GM21825 (cell line): ENCODE measurements around the gene QRFPR.
"Not testable (repeated sequence)": the region's sequence is repeated elsewhere in the genome, so short reads cannot be mapped to it uniquely, and the experiment has no call there.

Experiments
- ATAC-seq: cut with Tn5 transposase; IDR thresholded peaks from one replicate; pipeline ENCODE4 v1.9.1; 2021; ENCODE audit warnings: mild to moderate bottlenecking, moderate library complexity; ENCODE audit not compliant: unreplicated experiment

The QRFPR gene

GRCh38 chr4:121380776-121381462 lies at the start of gene QRFPR:
Gene QRFPR (minus strand): TSS chr4:121381018. CDS start chr4:121380647, 371 bp downstream.
- ATAC-seq: no peak

GRCh38 chr4:121428721-121429120 lies 47.9 kb upstream of the QRFPR start:
- ATAC-seq: no peak

- no peak for ATAC-seq
Observed at GRCh38 chr4:121421594-121421993, 40.8 kb upstream of the QRFPR start.

GRCh38 chr4:121411151-121411744 lies 30.4 kb upstream of the QRFPR start:
- ATAC-seq: no peak

- not testable (repeated sequence) for ATAC-seq
Observed at GRCh38 chr4:121408567-121408966, 27.7 kb upstream of the QRFPR start.

GRCh38 chr4:121400632-121401031 lies 19.8 kb upstream of the QRFPR start:
- no peak for ATAC-seq

- no peak for ATAC-seq
Observed at GRCh38 chr4:121397941-121398601, 17.3 kb upstream of the QRFPR start.

- ATAC-seq: no peak
Observed at GRCh38 chr4:121397434-121397833, 16.6 kb upstream of the QRFPR start.

- no peak for ATAC-seq
Observed at GRCh38 chr4:121392426-121393086, 11.7 kb upstream of the QRFPR start.

- no peak for ATAC-seq
Observed at GRCh38 chr4:121390335-121390734, 9.5 kb upstream of the QRFPR start.

GRCh38 chr4:121379276-121379675 lies 1.5 kb downstream of the QRFPR start:
- ATAC-seq: no peak

- no peak for ATAC-seq
Observed at GRCh38 chr4:121377076-121377475, 3.7 kb downstream of the QRFPR start.

GRCh38 chr4:121376556-121376955 lies 4.3 kb downstream of the QRFPR start:
- ATAC-seq: no peak

- ATAC-seq: no peak
Observed at GRCh38 chr4:121376097-121376496, 4.7 kb downstream of the QRFPR start.

- no peak for ATAC-seq
Observed at GRCh38 chr4:121375262-121375661, 5.6 kb downstream of the QRFPR start.

GRCh38 chr4:121373841-121374240 lies 7.0 kb downstream of the QRFPR start:
- ATAC-seq: no peak

GRCh38 chr4:121370729-121371325 lies 10.0 kb downstream of the QRFPR start:
- ATAC-seq: no peak

- no peak for ATAC-seq
Observed at GRCh38 chr4:121360495-121360894, 20.3 kb downstream of the QRFPR start.

- ATAC-seq: no peak
Observed at GRCh38 chr4:121358473-121358872, 22.3 kb downstream of the QRFPR start.

GRCh38 chr4:121353213-121353612 lies 27.6 kb downstream of the QRFPR start:
- no peak for ATAC-seq

GRCh38 chr4:121344098-121344497 lies 36.7 kb downstream of the QRFPR start:
- ATAC-seq: no peak
